ENCODE results near the gene YES1.
A peak's percentile ranks its signal among the peaks of the same experiment; 100 is the strongest.

The YES1 gene

DNA sequence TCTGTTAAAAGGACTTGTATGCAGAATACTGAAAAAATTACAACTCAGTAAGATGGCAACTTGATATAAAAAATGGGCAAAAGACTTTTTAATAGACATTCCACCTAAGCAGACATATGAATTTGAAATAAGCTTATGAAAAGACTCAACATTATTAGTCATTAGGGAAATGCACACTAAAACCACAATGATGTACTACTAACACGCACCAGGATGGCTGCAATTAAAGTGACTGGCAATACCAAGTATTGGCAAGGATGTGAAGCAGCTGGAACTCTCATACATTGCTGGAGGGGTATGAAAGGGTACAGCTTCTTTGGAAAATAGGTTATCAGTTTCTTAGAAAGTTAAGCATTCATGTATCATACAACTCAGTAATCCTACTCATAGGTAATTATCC is 96.4 kb downstream of the YES1 start:
- DNase-seq (ENCODE audit: low read depth in 1 of 2, low spot score in 1 of 2), result no peak
- Histone ChIP-seq H3K27ac (replicated peaks) (no peak overlapping the region), H3K4me3 (replicated peaks; ENCODE audit: insufficient read depth, low read length) (no peak overlapping the region), H3K27me3 (ENCODE audit: insufficient read depth, poor library complexity, severe bottlenecking) (no peaks in the 10 kb centered on the region)
- TF ChIP-seq POLR2AphosphoS5 (IDR thresholded peaks at IDR 0.05; ENCODE audit: low read depth) (no peak), SPI1 (IDR thresholded peaks at IDR 0.05; ENCODE audit: borderline replicate concordance, low read depth) (no peak), GABPA (IDR thresholded peaks at IDR 0.05; ENCODE audit: low read depth) (no peak)
- TF ChIP-seq, protein P1, sequence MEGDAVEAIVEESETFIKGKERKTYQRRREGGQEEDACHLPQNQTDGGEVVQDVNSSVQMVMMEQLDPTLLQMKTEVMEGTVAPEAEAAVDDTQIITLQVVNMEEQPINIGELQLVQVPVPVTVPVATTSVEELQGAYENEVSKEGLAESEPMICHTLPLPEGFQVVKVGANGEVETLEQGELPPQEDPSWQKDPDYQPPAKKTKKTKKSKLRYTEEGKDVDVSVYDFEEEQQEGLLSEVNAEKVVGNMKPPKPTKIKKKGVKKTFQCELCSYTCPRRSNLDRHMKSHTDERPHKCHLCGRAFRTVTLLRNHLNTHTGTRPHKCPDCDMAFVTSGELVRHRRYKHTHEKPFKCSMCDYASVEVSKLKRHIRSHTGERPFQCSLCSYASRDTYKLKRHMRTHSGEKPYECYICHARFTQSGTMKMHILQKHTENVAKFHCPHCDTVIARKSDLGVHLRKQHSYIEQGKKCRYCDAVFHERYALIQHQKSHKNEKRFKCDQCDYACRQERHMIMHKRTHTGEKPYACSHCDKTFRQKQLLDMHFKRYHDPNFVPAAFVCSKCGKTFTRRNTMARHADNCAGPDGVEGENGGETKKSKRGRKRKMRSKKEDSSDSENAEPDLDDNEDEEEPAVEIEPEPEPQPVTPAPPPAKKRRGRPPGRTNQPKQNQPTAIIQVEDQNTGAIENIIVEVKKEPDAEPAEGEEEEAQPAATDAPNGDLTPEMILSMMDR (IDR thresholded peaks at IDR 0.05; ENCODE audit: insufficient read depth, low read length), result no peak
- TF ChIP-seq, protein P2, sequence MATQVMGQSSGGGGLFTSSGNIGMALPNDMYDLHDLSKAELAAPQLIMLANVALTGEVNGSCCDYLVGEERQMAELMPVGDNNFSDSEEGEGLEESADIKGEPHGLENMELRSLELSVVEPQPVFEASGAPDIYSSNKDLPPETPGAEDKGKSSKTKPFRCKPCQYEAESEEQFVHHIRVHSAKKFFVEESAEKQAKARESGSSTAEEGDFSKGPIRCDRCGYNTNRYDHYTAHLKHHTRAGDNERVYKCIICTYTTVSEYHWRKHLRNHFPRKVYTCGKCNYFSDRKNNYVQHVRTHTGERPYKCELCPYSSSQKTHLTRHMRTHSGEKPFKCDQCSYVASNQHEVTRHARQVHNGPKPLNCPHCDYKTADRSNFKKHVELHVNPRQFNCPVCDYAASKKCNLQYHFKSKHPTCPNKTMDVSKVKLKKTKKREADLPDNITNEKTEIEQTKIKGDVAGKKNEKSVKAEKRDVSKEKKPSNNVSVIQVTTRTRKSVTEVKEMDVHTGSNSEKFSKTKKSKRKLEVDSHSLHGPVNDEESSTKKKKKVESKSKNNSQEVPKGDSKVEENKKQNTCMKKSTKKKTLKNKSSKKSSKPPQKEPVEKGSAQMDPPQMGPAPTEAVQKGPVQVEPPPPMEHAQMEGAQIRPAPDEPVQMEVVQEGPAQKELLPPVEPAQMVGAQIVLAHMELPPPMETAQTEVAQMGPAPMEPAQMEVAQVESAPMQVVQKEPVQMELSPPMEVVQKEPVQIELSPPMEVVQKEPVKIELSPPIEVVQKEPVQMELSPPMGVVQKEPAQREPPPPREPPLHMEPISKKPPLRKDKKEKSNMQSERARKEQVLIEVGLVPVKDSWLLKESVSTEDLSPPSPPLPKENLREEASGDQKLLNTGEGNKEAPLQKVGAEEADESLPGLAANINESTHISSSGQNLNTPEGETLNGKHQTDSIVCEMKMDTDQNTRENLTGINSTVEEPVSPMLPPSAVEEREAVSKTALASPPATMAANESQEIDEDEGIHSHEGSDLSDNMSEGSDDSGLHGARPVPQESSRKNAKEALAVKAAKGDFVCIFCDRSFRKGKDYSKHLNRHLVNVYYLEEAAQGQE (IDR thresholded peaks at IDR 0.05; ENCODE audit: insufficient replicate concordance, low read depth), result no peak

DNA sequence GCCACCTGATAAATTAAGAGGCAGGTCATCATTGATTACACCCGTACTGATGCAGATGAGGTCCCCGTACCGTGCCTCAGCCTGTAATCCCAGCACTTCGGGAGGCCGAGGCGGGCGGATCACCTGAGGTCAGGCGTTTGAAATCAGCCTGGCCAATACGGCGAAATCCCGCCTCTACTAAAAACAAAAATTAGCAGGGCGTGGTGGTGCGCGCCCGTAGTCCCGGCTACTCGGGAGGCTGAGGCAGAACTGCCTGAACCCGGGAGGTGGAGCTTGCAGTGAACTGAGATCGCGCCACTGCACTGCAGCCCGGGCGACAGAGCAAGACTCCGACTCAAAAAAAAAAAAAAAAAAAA is 98.9 kb downstream of the YES1 start:
- TF ChIP-seq, protein P2 (IDR thresholded peaks at IDR 0.05; ENCODE audit: insufficient replicate concordance, low read depth), result no peak
- TF ChIP-seq SPI1 (IDR thresholded peaks at IDR 0.05; ENCODE audit: borderline replicate concordance, low read depth), result no peak
- TF ChIP-seq, protein P1 (IDR thresholded peaks at IDR 0.05; ENCODE audit: insufficient read depth, low read length), result no peak
- TF ChIP-seq POLR2AphosphoS5 (IDR thresholded peaks at IDR 0.05; ENCODE audit: low read depth), result no peak
- no peak for TF ChIP-seq GABPA (IDR thresholded peaks at IDR 0.05; ENCODE audit: low read depth)
- H3K4me3 ChIP-seq (replicated peaks; ENCODE audit: insufficient read depth, low read length), result no peak overlapping the region
- H3K27ac ChIP-seq (replicated peaks), result no peak overlapping the region
- H3K27me3 ChIP-seq (ENCODE audit: insufficient read depth, poor library complexity, severe bottlenecking), result no peaks in the 10 kb centered on the region
- no peak for DNase-seq (ENCODE audit: low read depth in 1 of 2, low spot score in 1 of 2)

DNA sequence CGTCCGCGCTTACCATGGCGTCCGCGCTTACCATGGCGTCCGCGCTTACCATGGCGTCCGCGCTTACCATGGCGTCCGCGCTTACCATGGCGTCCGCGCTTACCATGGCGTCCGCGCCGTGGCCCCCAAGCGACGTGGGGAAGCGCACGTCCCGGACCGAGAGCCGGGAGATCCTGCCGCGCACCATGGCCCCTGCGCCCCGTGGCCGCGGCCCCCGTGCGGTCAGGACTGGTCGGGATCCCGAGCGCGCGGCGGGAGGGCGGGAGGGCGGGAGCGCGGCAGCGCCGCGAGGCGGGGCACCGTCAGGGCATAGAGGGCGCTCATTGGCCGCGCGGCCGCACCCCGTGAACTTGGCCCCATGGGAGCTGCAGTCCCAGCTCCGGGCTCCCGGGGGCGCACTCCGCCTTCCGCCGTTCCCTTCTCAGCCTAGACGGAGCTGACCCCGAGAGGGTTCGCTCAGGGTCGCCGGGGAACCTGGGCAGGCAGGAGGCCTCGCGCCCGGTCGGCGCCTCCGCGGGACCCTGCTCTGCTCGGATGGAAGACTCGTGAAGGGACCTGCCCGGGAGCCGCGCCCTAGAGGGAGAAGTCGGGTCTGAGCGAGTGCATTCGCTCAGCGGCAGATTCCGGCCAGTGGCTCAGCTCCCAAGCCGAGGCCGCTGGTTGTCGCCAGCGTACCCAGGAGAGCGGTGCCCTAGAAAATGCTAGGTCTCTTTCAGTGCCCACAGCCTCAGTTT is 99.5 kb downstream of the YES1 start, which contains the start of gene ENOSF1:
Gene ENOSF1 (minus strand): TSS at position 230 of the 734 bp plus-strand sequence. CDS start 43 bp downstream, at position 187.
- peak within 1 kb of the TSS; percentile 78 for H3K27ac ChIP-seq (replicated peaks)
- no peaks in the 10 kb centered on the region for H3K27me3 ChIP-seq (ENCODE audit: insufficient read depth, poor library complexity, severe bottlenecking)
- H3K4me3 ChIP-seq (replicated peaks; ENCODE audit: insufficient read depth, low read length), result peak within 1 kb of the TSS; percentile 54
- TF ChIP-seq POLR2AphosphoS5 (IDR thresholded peaks at IDR 0.05; ENCODE audit: low read depth) (peak; percentile 91), GABPA (IDR thresholded peaks at IDR 0.05; ENCODE audit: low read depth) (no peak)
- TF ChIP-seq, protein P2 (IDR thresholded peaks at IDR 0.05; ENCODE audit: insufficient replicate concordance, low read depth), result peak; percentile 55
- TF ChIP-seq, protein P1 (IDR thresholded peaks at IDR 0.05; ENCODE audit: insufficient read depth, low read length), result peak; percentile 69
- DNase-seq (ENCODE audit: low read depth in 1 of 2, low spot score in 1 of 2), result peak; percentile 74 to 88
